Neural progenitor cell (in vitro differentiated cells): ENCODE data around the gene NEB. TPM values are rescaled to one million over a fixed set of nuclear protein-coding genes. Genes with fewer than 3 reads are reported as not detected.

ENCODE experiments used
- DNase-seq: peaks from one replicate; pipeline ENCODE4 v3.0.0-alpha.2; 2016; ENCODE audit warnings: low spot score
- H2AFZ ChIP-seq: fragments of 200-600 bp; sonication (generic); replicated peaks from 2 replicates; pipeline ENCODE4 v1.6.1; 2016; ENCODE audit warnings: antibody characterized with exemption
- H3F3A ChIP-seq: fragments of 200-600 bp; sonication (generic); 2 replicates; pipeline ENCODE4 v1.6.1; 2016; ENCODE audit warnings: antibody characterized with exemption, low read depth
- H3K27ac ChIP-seq: fragments of 200-600 bp; sonication (generic); 2 replicates; pipeline ENCODE4 v1.5.1; 2016; ENCODE audit warnings: mild to moderate bottlenecking
- H3K27me3 ChIP-seq: fragments of 200-600 bp; sonication (generic); 2 replicates; pipeline ENCODE4 v1.6.1; 2016; ENCODE audit warnings: mild to moderate bottlenecking, moderate library complexity
- H3K36me3 ChIP-seq: fragments of 200-600 bp; sonication (generic); 2 replicates; pipeline ENCODE4 v1.5.1; 2016
- H3K4me1 ChIP-seq: fragments of 200-600 bp; sonication (generic); 2 replicates; pipeline ENCODE4 v1.6.1; 2016; ENCODE audit warnings: mixed run types
- H3K4me2 ChIP-seq: fragments of 200-600 bp; sonication (generic); 2 replicates; pipeline ENCODE4 v1.6.1; 2016
- H3K4me3 ChIP-seq: fragments of 200-600 bp; sonication (generic); 2 replicates; pipeline ENCODE4 v1.5.1; 2016
- H3K79me2 ChIP-seq: fragments of 200-600 bp; sonication (generic); 2 replicates; pipeline ENCODE4 v1.6.1; 2016; ENCODE audit warnings: low read depth
- H3K9ac ChIP-seq: fragments of 200-600 bp; sonication (generic); 2 replicates; pipeline ENCODE4 v1.6.1; 2016
- H3K9me3 ChIP-seq: fragments of 200-600 bp; sonication (generic); 2 replicates; pipeline ENCODE4 v1.5.1; 2016; ENCODE audit warnings: low read depth
- H4K20me1 ChIP-seq: fragments of 200-600 bp; sonication (generic); 2 replicates; pipeline ENCODE4 v1.6.1; 2016; ENCODE audit warnings: low read depth
- H3K27ac Mint-ChIP-seq: 3 replicates; pipeline ENCODE4 v1.8.0; 2021; ENCODE audit warnings: mixed read lengths
- H3K27me3 Mint-ChIP-seq: 2 replicates; pipeline ENCODE4 v1.8.0; 2022; ENCODE audit warnings: low read depth, mild to moderate bottlenecking, inconsistent platforms, moderate library complexity, mixed read lengths; ENCODE audit not compliant: insufficient read depth
- H3K36me3 Mint-ChIP-seq: 3 replicates; pipeline ENCODE4 v1.8.0; 2021; ENCODE audit warnings: mixed read lengths
- H3K4me1 Mint-ChIP-seq: 3 replicates; pipeline ENCODE4 v1.8.0; 2021; ENCODE audit warnings: mixed read lengths
- H3K4me3 Mint-ChIP-seq: 3 replicates; pipeline ENCODE4 v1.8.0; 2021; ENCODE audit warnings: mild to moderate bottlenecking, moderate library complexity, mixed read lengths
- H3K9me3 Mint-ChIP-seq: 3 replicates; pipeline ENCODE4 v1.8.0; 2020; ENCODE audit warnings: mixed read lengths
- CTCF ChIP-seq: fragments of 200-600 bp; sonication (generic); IDR thresholded peaks from 2 replicates; pipeline ENCODE4 v1.5.1; 2017; ENCODE audit warnings: antibody characterized with exemption, mild to moderate bottlenecking
- EZH2 ChIP-seq: fragments of 200-600 bp; sonication (generic); IDR thresholded peaks from 2 replicates; pipeline ENCODE4 v1.6.1; 2017; ENCODE audit warnings: antibody characterized with exemption, mild to moderate bottlenecking, moderate library complexity
- EZH2phosphoT487 ChIP-seq: fragments of 200-600 bp; sonication (generic); IDR thresholded peaks from 2 replicates; pipeline ENCODE4 v1.6.1; 2017; ENCODE audit warnings: antibody characterized with exemption
- total RNA-seq: library from RNA; depleted of rRNA; stranded (reverse); fragments of >200 nt; gene quantifications from 2 replicates; pipeline ENCODE4 v1.2.3, GENCODE V29; 2015; ENCODE audit warnings: low replicate concordance

Gene NEB
- total RNA-seq, 1 donor from 2014 or later: 0.49 TPM

GRCh38 chr2:151544449-151544848, 189.8 kb downstream of the NEB start:
- H3K4me3 Mint-ChIP-seq: no peak overlapping the region
- peaks cover 4% of the 10 kb centered on the region for H3K27me3 Mint-ChIP-seq
- no peak overlapping the region for H3K27ac ChIP-seq
- no peak overlapping the region for H3K9ac ChIP-seq
- H3K4me1 ChIP-seq: peaks cover 6% of the 10 kb centered on the region
- DNase-seq: no peak
- TF ChIP-seq EZH2: no peak
- no peak for TF ChIP-seq CTCF
- no peak for TF ChIP-seq EZH2phosphoT487
- no peak overlapping the region for H3K4me2 ChIP-seq
- H3K27me3 ChIP-seq: no peaks in the 10 kb centered on the region
- no peaks in the 10 kb centered on the region for H3K36me3 ChIP-seq
- no peaks in the 10 kb centered on the region for H3F3A ChIP-seq
- H4K20me1 ChIP-seq: no peaks in the 10 kb centered on the region
- H3K4me3 ChIP-seq: no peak overlapping the region
- no peaks in the 10 kb centered on the region for H3K36me3 Mint-ChIP-seq
- H3K4me1 Mint-ChIP-seq: no peaks in the 10 kb centered on the region
- no peak overlapping the region for H3K27ac Mint-ChIP-seq
- H3K79me2 ChIP-seq: no peaks in the 10 kb centered on the region
- H2AFZ ChIP-seq: no peak overlapping the region
- H3K9me3 Mint-ChIP-seq: no peaks in the 10 kb centered on the region
- no peaks in the 10 kb centered on the region for H3K9me3 ChIP-seq

GRCh38 chr2:151543876-151544275, 190.4 kb downstream of the NEB start:
- H3K27me3 Mint-ChIP-seq: peaks cover 4% of the 10 kb centered on the region
- H3K27me3 ChIP-seq: no peaks in the 10 kb centered on the region
- TF ChIP-seq CTCF: no peak
- no peaks in the 10 kb centered on the region for H4K20me1 ChIP-seq
- DNase-seq: no peak
- H3F3A ChIP-seq: no peaks in the 10 kb centered on the region
- no peak overlapping the region for H3K27ac ChIP-seq
- H3K27ac Mint-ChIP-seq: no peak overlapping the region
- H3K79me2 ChIP-seq: no peaks in the 10 kb centered on the region
- no peak overlapping the region for H3K9ac ChIP-seq
- no peaks in the 10 kb centered on the region for H3K4me1 Mint-ChIP-seq
- no peak overlapping the region for H3K4me3 Mint-ChIP-seq
- H3K36me3 ChIP-seq: no peaks in the 10 kb centered on the region
- H3K4me3 ChIP-seq: no peak overlapping the region
- H3K4me1 ChIP-seq: peaks cover 6% of the 10 kb centered on the region
- no peaks in the 10 kb centered on the region for H3K9me3 Mint-ChIP-seq
- no peak overlapping the region for H3K4me2 ChIP-seq
- H3K9me3 ChIP-seq: no peaks in the 10 kb centered on the region
- H3K36me3 Mint-ChIP-seq: no peaks in the 10 kb centered on the region
- no peak overlapping the region for H2AFZ ChIP-seq

- Histone ChIP-seq H3K9ac (no peak overlapping the region), H3K9me3 (no peaks in the 10 kb centered on the region), H4K20me1 (no peaks in the 10 kb centered on the region), H2AFZ (no peak overlapping the region), H3K4me1 (no peaks in the 10 kb centered on the region), H3K4me2 (no peak overlapping the region), H3K27ac (no peak overlapping the region), H3K27me3 (no peaks in the 10 kb centered on the region), H3K4me3 (no peak overlapping the region), H3F3A (no peaks in the 10 kb centered on the region), H3K79me2 (no peaks in the 10 kb centered on the region), H3K36me3 (no peaks in the 10 kb centered on the region)
- Mint-ChIP-seq H3K4me1 (no peaks in the 10 kb centered on the region), H3K27ac (no peak overlapping the region), H3K9me3 (no peaks in the 10 kb centered on the region), H3K27me3 (no peaks in the 10 kb centered on the region), H3K4me3 (no peak overlapping the region), H3K36me3 (no peaks in the 10 kb centered on the region)
- TF ChIP-seq CTCF (no peak), EZH2phosphoT487 (no peak), EZH2 (no peak)
- DNase-seq: no peak
These were observed 200.3 kb downstream of the NEB start for GRCh38 chr2:151534001-151534400.

- no peak overlapping the region for H3K27ac ChIP-seq
- no peaks in the 10 kb centered on the region for H3K36me3 ChIP-seq
- H3K4me1 Mint-ChIP-seq: no peaks in the 10 kb centered on the region
- H4K20me1 ChIP-seq: no peaks in the 10 kb centered on the region
- H3F3A ChIP-seq: no peaks in the 10 kb centered on the region
- no peak overlapping the region for H2AFZ ChIP-seq
- no peak overlapping the region for H3K9ac ChIP-seq
- H3K9me3 Mint-ChIP-seq: no peaks in the 10 kb centered on the region
- no peaks in the 10 kb centered on the region for H3K27me3 Mint-ChIP-seq
- no peaks in the 10 kb centered on the region for H3K79me2 ChIP-seq
- H3K36me3 Mint-ChIP-seq: no peaks in the 10 kb centered on the region
- H3K9me3 ChIP-seq: no peaks in the 10 kb centered on the region
- no peaks in the 10 kb centered on the region for H3K27me3 ChIP-seq
- H3K4me3 ChIP-seq: no peak overlapping the region
- H3K4me3 Mint-ChIP-seq: no peak overlapping the region
- no peak overlapping the region for H3K4me2 ChIP-seq
- H3K27ac Mint-ChIP-seq: no peak overlapping the region
- no peak for DNase-seq
- H3K4me1 ChIP-seq: no peaks in the 10 kb centered on the region
- TF ChIP-seq EZH2phosphoT487 (no peak), CTCF (no peak), EZH2 (no peak)
These were observed 201.1 kb downstream of the NEB start for GRCh38 chr2:151533127-151533526.
